Activated T-cell treated with anti-CD3 and anti-CD28 coated beads, Interleukin-2, amount 50 U/mL, for 24 hours (primary cell): ENCODE results near the gene SLC4A1.

Experiments used
- DNase-seq: peaks from one replicate; pipeline ENCODE4 v3.0.0-alpha.2; 2020
- H3K27ac Mint-ChIP-seq: 2 replicates; pipeline ENCODE4 v1.8.0; 2020; ENCODE audit warnings: mild to moderate bottlenecking, mixed read lengths
- H3K27me3 Mint-ChIP-seq: 2 replicates; pipeline ENCODE4 v1.8.0; 2020; ENCODE audit warnings: mixed read lengths
- H3K36me3 Mint-ChIP-seq: 2 replicates; pipeline ENCODE4 v1.8.0; 2020; ENCODE audit warnings: low read depth, mixed read lengths
- H3K4me1 Mint-ChIP-seq: 2 replicates; pipeline ENCODE4 v1.8.0; 2020; ENCODE audit warnings: low read depth, mixed read lengths
- H3K4me3 Mint-ChIP-seq: 2 replicates; pipeline ENCODE4 v1.8.0; 2020; ENCODE audit warnings: mild to moderate bottlenecking, moderate library complexity, mixed read lengths
- H3K9me3 Mint-ChIP-seq: 2 replicates; pipeline ENCODE4 v1.8.0; 2020; ENCODE audit warnings: mixed read lengths

SLC4A1 gene

GRCh38 chr17:44223541-44224071 is 44.3 kb downstream of the SLC4A1 start:
- Mint-ChIP-seq H3K27me3 (no peaks in the 10 kb centered on the region), H3K36me3 (peaks cover 11% of the 10 kb centered on the region), H3K4me1 (peaks cover 13% of the 10 kb centered on the region), H3K27ac (no peak overlapping the region), H3K9me3 (no peaks in the 10 kb centered on the region), H3K4me3 (no peak overlapping the region)
- DNase-seq: no peak

GRCh38 chr17:44222112-44222869 is 45.6 kb downstream of the SLC4A1 start:
- no peaks in the 10 kb centered on the region for H3K9me3 Mint-ChIP-seq
- peaks cover 13% of the 10 kb centered on the region for H3K4me1 Mint-ChIP-seq
- DNase-seq: peak; percentile 70

GRCh38 chr17:44221862-44222111 is 46.1 kb downstream of the SLC4A1 start:
- H3K4me3 Mint-ChIP-seq: peak overlapping the region; percentile 90
- H3K36me3 Mint-ChIP-seq: peaks cover 25% of the 10 kb centered on the region
- peak overlapping the region; percentile 92 for H3K27ac Mint-ChIP-seq
- peaks cover 16% of the 10 kb centered on the region for H3K4me1 Mint-ChIP-seq
- H3K27me3 Mint-ChIP-seq: no peaks in the 10 kb centered on the region
- DNase-seq: peak; percentile 65
- no peaks in the 10 kb centered on the region for H3K9me3 Mint-ChIP-seq

More at GRCh38 chr17:44222112-44222869, 45.6 kb downstream of the SLC4A1 start:
- no peaks in the 10 kb centered on the region for H3K27me3 Mint-ChIP-seq
- peaks cover 20% of the 10 kb centered on the region for H3K36me3 Mint-ChIP-seq
- peak overlapping the region; percentile 90 for H3K4me3 Mint-ChIP-seq
- H3K27ac Mint-ChIP-seq: peak overlapping the region; percentile 92

- no peaks in the 10 kb centered on the region for H3K27me3 Mint-ChIP-seq
- no peaks in the 10 kb centered on the region for H3K9me3 Mint-ChIP-seq
- peak; percentile 80 for DNase-seq
- peak overlapping the region; percentile 92 for H3K27ac Mint-ChIP-seq
- H3K4me3 Mint-ChIP-seq: peak overlapping the region; percentile 90
- H3K4me1 Mint-ChIP-seq: peaks cover 21% of the 10 kb centered on the region
- peaks cover 30% of the 10 kb centered on the region for H3K36me3 Mint-ChIP-seq
Measured at GRCh38 chr17:44221084-44221861, 46.7 kb downstream of the SLC4A1 start.

GRCh38 chr17:44220213-44221083 is 47.5 kb downstream of the SLC4A1 start:
- H3K27ac Mint-ChIP-seq: peak overlapping the region; percentile 95
- no peaks in the 10 kb centered on the region for H3K9me3 Mint-ChIP-seq
- peak overlapping the region; percentile 90 for H3K4me3 Mint-ChIP-seq
- peaks cover 38% of the 10 kb centered on the region for H3K36me3 Mint-ChIP-seq
- H3K27me3 Mint-ChIP-seq: no peaks in the 10 kb centered on the region
- peak; percentile 81 for DNase-seq
- H3K4me1 Mint-ChIP-seq: peaks cover 29% of the 10 kb centered on the region

GRCh38 chr17:44219616-44220212 is 48.2 kb downstream of the SLC4A1 start, which contains the start of gene UBTF:
Gene UBTF (minus strand): TSS chr17:44219675. CDS start chr17:44218229, 1,446 bp downstream.
- Mint-ChIP-seq H3K4me1 (peaks cover 37% of the 10 kb centered on the region), H3K4me3 (peak within 1 kb of the TSS; percentile 91), H3K36me3 (peaks cover 46% of the 10 kb centered on the region), H3K27me3 (no peaks in the 10 kb centered on the region), H3K9me3 (no peaks in the 10 kb centered on the region), H3K27ac (peak within 1 kb of the TSS; percentile 95)
- DNase-seq: peak; percentile 83

GRCh38 chr17:44219108-44219615 is 48.8 kb downstream of the SLC4A1 start:
- Mint-ChIP-seq H3K27me3 (no peaks in the 10 kb centered on the region), H3K4me3 (peak overlapping the region; percentile 58), H3K9me3 (no peaks in the 10 kb centered on the region), H3K4me1 (peaks cover 42% of the 10 kb centered on the region), H3K27ac (no peak overlapping the region), H3K36me3 (peaks cover 51% of the 10 kb centered on the region)
- no peak for DNase-seq

GRCh38 chr17:44218344-44219107 is 49.4 kb downstream of the SLC4A1 start:
- Mint-ChIP-seq H3K36me3 (peaks cover 58% of the 10 kb centered on the region), H3K27me3 (no peaks in the 10 kb centered on the region), H3K4me3 (peak overlapping the region; percentile 91), H3K4me1 (peaks cover 49% of the 10 kb centered on the region), H3K9me3 (no peaks in the 10 kb centered on the region), H3K27ac (peak overlapping the region; percentile 96)
- peak; percentile 92 for DNase-seq

GRCh38 chr17:44217738-44218343 is 50.1 kb downstream of the SLC4A1 start:
- H3K9me3 Mint-ChIP-seq: no peaks in the 10 kb centered on the region
- H3K27me3 Mint-ChIP-seq: no peaks in the 10 kb centered on the region
- no peak for DNase-seq
- H3K4me1 Mint-ChIP-seq: peaks cover 54% of the 10 kb centered on the region
- peak overlapping the region; percentile 96 for H3K27ac Mint-ChIP-seq
- peaks cover 64% of the 10 kb centered on the region for H3K36me3 Mint-ChIP-seq
- H3K4me3 Mint-ChIP-seq: peak overlapping the region; percentile 91

- Mint-ChIP-seq H3K4me3 (peak overlapping the region; percentile 91), H3K27ac (peak overlapping the region; percentile 96), H3K27me3 (no peaks in the 10 kb centered on the region), H3K36me3 (peaks cover 71% of the 10 kb centered on the region), H3K9me3 (no peaks in the 10 kb centered on the region), H3K4me1 (peaks cover 51% of the 10 kb centered on the region)
- DNase-seq: no peak
Measured at GRCh38 chr17:44216694-44217093, 51.2 kb downstream of the SLC4A1 start.

- peak overlapping the region; percentile 91 for H3K4me3 Mint-ChIP-seq
- no peaks in the 10 kb centered on the region for H3K9me3 Mint-ChIP-seq
- H3K27me3 Mint-ChIP-seq: no peaks in the 10 kb centered on the region
- DNase-seq: peak; percentile 37
- H3K27ac Mint-ChIP-seq: peak overlapping the region; percentile 96
- peaks cover 71% of the 10 kb centered on the region for H3K36me3 Mint-ChIP-seq
- H3K4me1 Mint-ChIP-seq: peaks cover 55% of the 10 kb centered on the region
Measured at GRCh38 chr17:44216173-44216572, 51.8 kb downstream of the SLC4A1 start.

GRCh38 chr17:44214896-44215295 is 53.0 kb downstream of the SLC4A1 start:
- Mint-ChIP-seq H3K4me3 (peak overlapping the region; percentile 91), H3K9me3 (no peaks in the 10 kb centered on the region), H3K27ac (peak overlapping the region; percentile 96), H3K27me3 (no peaks in the 10 kb centered on the region), H3K36me3 (peaks cover 75% of the 10 kb centered on the region), H3K4me1 (peaks cover 63% of the 10 kb centered on the region)
- no peak for DNase-seq

- Mint-ChIP-seq H3K27ac (peak overlapping the region; percentile 96), H3K4me1 (peaks cover 70% of the 10 kb centered on the region)
Measured at GRCh38 chr17:44214230-44214494, 53.8 kb downstream of the SLC4A1 start.

More at GRCh38 chr17:44214230-44214494, 53.8 kb downstream of the SLC4A1 start:
- H3K27me3 Mint-ChIP-seq: no peaks in the 10 kb centered on the region
- DNase-seq: no peak
- H3K36me3 Mint-ChIP-seq: peaks cover 83% of the 10 kb centered on the region
- peak overlapping the region; percentile 47 for H3K4me3 Mint-ChIP-seq
- no peaks in the 10 kb centered on the region for H3K9me3 Mint-ChIP-seq
